H54 (cell line): ENCODE data around the gene BAAT.
"Not testable (repeated sequence)": the region's sequence is repeated elsewhere in the genome, so short reads cannot be mapped to it uniquely, and the experiment has no call there.

Source experiments
- DNase-seq: peaks from one replicate; pipeline ENCODE4 v3.0.0; 2011; ENCODE audit warnings: low spot score, mixed read lengths; ENCODE audit not compliant: insufficient read length
- FAIRE-seq: peaks from 3 replicates; lab custom pipeline; 2011; peaks lifted over from hg19 to GRCh38; lab: Jason Lieb, UNC
- POLR2A ChIP-seq: IDR thresholded peaks from 2 replicates; pipeline ENCODE4 v1.6.1; 2011; ENCODE audit warnings: low read depth, mild to moderate bottlenecking, low read length

BAAT gene

GRCh38 chr9:101333490-101333889 lies 51.3 kb downstream of the BAAT start:
- DNase-seq (no peak), FAIRE-seq (no peak)
- no peak for TF ChIP-seq POLR2A

- TF ChIP-seq POLR2A, result no peak
These were observed 52.4 kb downstream of the BAAT start for GRCh38 chr9:101332362-101332761.

GRCh38 chr9:101327422-101327909 lies 57.3 kb downstream of the BAAT start:
- DNase-seq, FAIRE-seq: not testable (repeated sequence)

More at GRCh38 chr9:101332362-101332761, 52.4 kb downstream of the BAAT start:
- FAIRE-seq (peak; percentile 23), DNase-seq (no peak)

- TF ChIP-seq POLR2A, result no peak
- DNase-seq (no peak), FAIRE-seq (no peak)
These were observed 58.3 kb downstream of the BAAT start for GRCh38 chr9:101326501-101326900.

DNA sequence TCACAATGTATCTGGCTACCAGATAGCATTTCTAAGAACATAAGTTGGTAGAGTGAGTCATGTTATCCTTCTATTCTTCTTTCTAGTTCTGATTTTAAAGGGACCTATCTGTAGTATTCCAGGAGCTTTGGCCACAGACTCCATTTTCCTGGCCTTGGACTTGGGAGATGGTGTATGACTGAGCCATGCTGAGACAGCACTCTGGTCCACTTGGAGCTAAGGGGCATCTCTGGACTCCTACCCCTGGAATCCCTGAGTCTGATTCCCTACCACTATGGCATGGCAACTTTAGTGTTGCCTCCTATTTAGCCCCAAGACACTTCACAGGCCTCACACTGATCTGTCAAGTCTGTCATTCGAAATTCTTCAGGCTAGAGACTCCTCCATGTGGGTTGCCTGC lies 58.8 kb downstream of the BAAT start:
- DNase-seq, result no peak
- FAIRE-seq, result no peak
- no peak for TF ChIP-seq POLR2A

DNA sequence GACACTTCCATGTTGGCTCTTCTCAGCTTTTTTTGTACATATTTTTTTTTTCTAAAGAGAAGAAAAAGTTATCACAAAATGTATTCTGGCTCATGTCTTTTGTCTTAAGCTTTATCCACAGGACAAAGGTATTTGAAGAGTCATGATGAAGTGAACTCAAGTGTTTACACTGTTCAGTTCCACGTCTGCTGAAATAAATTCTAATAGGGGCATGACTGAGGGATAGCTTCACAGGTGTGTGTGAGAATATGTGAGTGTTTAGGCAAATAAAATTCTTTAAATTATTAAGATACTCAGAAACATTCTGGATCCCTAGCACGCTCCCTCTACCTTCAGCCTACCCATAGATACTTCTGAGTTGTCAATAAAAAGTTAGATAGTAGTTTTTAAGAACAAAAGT lies 59.8 kb downstream of the BAAT start:
- no peak for FAIRE-seq
- DNase-seq, result no peak
- no peak for TF ChIP-seq POLR2A

- TF ChIP-seq POLR2A, result no peak
- FAIRE-seq (no peak), DNase-seq (no peak)
These were observed 60.5 kb downstream of the BAAT start for GRCh38 chr9:101324245-101324804.

GRCh38 chr9:101323129-101323528 lies 61.7 kb downstream of the BAAT start:
- no peak for DNase-seq
- no peak for FAIRE-seq
- TF ChIP-seq POLR2A, result no peak

- TF ChIP-seq POLR2A, result no peak
- DNase-seq (no peak), FAIRE-seq (no peak)
These were observed 67.1 kb downstream of the BAAT start for GRCh38 chr9:101317735-101318134.

- FAIRE-seq, result no peak
- no peak for TF ChIP-seq POLR2A
- no peak for DNase-seq
These were observed 69.7 kb downstream of the BAAT start for GRCh38 chr9:101315112-101315450.

GRCh38 chr9:101312661-101313060 lies 72.1 kb downstream of the BAAT start:
- no peak for DNase-seq
- FAIRE-seq, result no peak
- no peak for TF ChIP-seq POLR2A

DNA sequence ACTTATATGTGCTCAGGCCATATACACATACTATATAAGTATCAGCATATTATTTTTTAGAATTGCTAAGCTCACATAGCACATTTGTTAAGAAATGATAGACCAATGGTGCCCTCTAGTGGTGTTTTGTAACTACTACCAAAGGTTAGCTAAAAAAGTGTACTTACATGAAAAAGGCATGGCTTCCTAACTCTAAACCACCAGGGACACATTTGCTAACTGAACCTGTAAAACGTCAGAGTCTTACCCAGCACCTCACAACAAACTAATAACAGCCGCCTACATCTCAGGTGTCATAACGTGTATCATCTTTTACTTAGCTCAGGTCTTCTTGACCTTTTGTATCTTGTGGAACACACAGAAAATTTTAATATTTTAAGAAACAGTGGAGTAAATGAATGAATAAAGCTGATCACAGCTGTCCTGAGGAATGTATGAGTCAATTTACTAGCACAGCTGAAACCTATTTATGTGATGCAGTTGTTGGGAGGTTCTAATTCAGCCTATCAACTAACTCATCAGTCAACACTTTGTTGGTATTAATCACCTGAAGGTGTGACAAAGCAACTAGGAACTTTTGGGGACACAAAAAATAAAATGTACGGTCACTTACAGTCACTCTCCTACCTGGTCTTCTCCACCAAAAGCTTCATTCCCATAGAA lies 72.9 kb downstream of the BAAT start:
- FAIRE-seq, result peak; percentile 96
- TF ChIP-seq POLR2A, result no peak
- peak; percentile 36 for DNase-seq

- DNase-seq, result no peak
- FAIRE-seq, result no peak
- TF ChIP-seq POLR2A, result no peak
These were observed 73.6 kb downstream of the BAAT start for GRCh38 chr9:101311191-101311590.
